PFSK-1 (cell line): Measurements from ENCODE around the gene DNPH1.

ENCODE experiments used
- FOXP2 ChIP-seq: optimal IDR thresholded peaks from 2 replicates; pipeline ENCODE3; 2011; ENCODE audit warnings: borderline replicate concordance, control low read depth, inconsistent platforms; ENCODE audit not compliant: insufficient read depth; ENCODE audit errors: extremely low read length, extremely low read depth
- POLR2AphosphoS5 ChIP-seq: IDR thresholded peaks from 2 replicates; pipeline ENCODE4 v1.6.1; 2012; ENCODE audit warnings: low read depth, mild to moderate bottlenecking, control low read depth, low read length, moderate library complexity
- SIN3A ChIP-seq: IDR thresholded peaks from 2 replicates; pipeline ENCODE4 v1.6.1; 2012; ENCODE audit warnings: mild to moderate bottlenecking, low read length, moderate library complexity, borderline replicate concordance; ENCODE audit not compliant: insufficient read depth
- TAF1 ChIP-seq: IDR thresholded peaks from 2 replicates; pipeline ENCODE4 v1.6.1; 2012; ENCODE audit warnings: low read length, control low read depth, borderline replicate concordance; ENCODE audit not compliant: insufficient read depth
- TF ChIP-seq, protein P1 (sequence below), 2 experiments: IDR thresholded peaks; 2 replicates each; pipeline versions ENCODE4 v1.6.1 to v1.8.0; 2011 to 2012; ENCODE audit warnings: low read depth in 2 of 2, low read length in 2 of 2, control low read depth in 1 of 2, inconsistent platforms in 1 of 2, mild to moderate bottlenecking in 1 of 2, moderate library complexity in 1 of 2; ENCODE audit not compliant: insufficient read depth in 1 of 2

The DNPH1 gene

DNA sequence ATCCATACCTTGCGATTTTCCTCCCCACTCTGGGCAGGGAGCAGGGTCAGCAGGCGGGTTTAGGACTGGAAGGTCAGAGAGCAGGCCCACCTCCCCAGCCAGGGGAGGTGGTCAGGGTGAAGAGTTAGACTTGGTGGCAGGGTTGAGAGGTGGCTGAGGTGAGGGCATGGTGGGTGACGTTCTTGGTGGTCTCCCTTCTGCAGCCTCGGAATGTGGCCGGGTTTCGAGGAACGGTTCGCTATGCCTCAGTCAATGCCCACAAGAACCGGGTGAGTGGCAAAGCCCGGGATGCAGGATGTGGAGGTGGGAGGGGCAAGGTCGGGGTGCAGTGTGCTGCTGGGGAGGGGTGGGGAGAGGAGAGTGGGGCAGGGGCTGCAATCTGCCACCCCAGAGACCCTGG, 25.6 kb upstream of the DNPH1 start:
- TF ChIP-seq TAF1, result no peak
- TF ChIP-seq, protein P1, sequence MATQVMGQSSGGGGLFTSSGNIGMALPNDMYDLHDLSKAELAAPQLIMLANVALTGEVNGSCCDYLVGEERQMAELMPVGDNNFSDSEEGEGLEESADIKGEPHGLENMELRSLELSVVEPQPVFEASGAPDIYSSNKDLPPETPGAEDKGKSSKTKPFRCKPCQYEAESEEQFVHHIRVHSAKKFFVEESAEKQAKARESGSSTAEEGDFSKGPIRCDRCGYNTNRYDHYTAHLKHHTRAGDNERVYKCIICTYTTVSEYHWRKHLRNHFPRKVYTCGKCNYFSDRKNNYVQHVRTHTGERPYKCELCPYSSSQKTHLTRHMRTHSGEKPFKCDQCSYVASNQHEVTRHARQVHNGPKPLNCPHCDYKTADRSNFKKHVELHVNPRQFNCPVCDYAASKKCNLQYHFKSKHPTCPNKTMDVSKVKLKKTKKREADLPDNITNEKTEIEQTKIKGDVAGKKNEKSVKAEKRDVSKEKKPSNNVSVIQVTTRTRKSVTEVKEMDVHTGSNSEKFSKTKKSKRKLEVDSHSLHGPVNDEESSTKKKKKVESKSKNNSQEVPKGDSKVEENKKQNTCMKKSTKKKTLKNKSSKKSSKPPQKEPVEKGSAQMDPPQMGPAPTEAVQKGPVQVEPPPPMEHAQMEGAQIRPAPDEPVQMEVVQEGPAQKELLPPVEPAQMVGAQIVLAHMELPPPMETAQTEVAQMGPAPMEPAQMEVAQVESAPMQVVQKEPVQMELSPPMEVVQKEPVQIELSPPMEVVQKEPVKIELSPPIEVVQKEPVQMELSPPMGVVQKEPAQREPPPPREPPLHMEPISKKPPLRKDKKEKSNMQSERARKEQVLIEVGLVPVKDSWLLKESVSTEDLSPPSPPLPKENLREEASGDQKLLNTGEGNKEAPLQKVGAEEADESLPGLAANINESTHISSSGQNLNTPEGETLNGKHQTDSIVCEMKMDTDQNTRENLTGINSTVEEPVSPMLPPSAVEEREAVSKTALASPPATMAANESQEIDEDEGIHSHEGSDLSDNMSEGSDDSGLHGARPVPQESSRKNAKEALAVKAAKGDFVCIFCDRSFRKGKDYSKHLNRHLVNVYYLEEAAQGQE (IDR thresholded peaks at IDR 0.05; ENCODE audit: insufficient read depth in 1 of 2, low read depth in 2 of 2, low read length in 2 of 2), result no peak
- TF ChIP-seq POLR2AphosphoS5, result no peak
- no peak for TF ChIP-seq FOXP2
- no peak for TF ChIP-seq SIN3A

DNA sequence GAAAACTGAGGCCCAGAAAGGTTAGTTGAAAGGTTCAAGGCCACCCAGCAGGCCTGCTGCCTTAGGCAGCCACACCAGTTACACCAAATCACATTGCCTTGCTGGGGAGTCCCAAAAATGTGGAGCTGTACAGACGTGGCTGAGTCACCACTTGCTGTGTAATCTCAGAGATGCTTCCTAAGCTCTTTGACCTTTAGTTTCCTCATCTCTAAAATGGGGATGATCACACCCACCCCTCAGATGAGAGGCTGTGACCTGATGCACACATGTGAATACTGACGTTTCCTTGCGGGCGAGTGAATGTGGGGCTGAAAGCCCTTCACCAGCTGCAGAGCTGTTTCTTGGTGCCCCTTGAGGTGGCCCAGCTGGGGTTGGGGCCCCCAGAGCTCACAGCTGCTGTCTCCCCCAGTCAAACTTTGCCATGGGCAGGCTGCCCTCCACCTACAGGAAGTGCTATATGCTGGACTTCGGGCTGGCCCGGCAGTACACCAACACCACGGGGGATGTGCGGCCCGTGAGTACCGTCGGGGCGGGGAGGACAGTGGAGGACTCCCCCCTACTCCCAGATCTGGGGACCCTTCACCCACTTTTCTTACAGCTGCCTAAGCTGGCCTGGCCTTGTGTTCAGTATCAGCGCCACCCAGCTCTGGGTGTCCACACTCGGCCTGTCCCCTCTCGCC, 25.0 kb upstream of the DNPH1 start:
- TF ChIP-seq TAF1, result no peak
- no peak for TF ChIP-seq POLR2AphosphoS5
- no peak for TF ChIP-seq SIN3A
- TF ChIP-seq, protein P1 (IDR thresholded peaks at IDR 0.05; ENCODE audit: insufficient read depth in 1 of 2, low read depth in 2 of 2, low read length in 2 of 2), result no peak
- no peak for TF ChIP-seq FOXP2

DNA sequence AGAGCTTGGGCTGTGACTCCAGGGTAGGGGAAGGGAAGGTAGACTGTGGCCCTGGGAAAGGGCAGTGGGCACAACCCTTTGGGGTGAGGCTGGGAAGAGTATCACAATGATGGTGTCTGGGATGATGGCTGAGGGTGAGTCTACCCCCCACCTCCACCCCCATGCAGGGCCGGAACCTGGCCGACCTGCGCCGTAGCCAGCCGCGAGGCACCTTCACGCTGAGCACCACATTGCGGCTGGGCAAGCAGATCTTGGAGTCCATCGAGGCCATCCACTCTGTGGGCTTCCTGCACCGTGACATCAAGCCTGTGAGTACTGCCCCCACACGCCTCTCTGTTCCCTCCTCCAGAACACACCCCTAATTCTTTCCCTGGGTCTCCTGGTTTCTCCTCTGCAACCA, 24.1 kb upstream of the DNPH1 start:
- TF ChIP-seq, protein P1 (IDR thresholded peaks at IDR 0.05; ENCODE audit: insufficient read depth in 1 of 2, low read depth in 2 of 2, low read length in 2 of 2), result no peak
- TF ChIP-seq SIN3A, result no peak
- TF ChIP-seq POLR2AphosphoS5, result no peak
- no peak for TF ChIP-seq TAF1
- TF ChIP-seq FOXP2, result no peak

DNA sequence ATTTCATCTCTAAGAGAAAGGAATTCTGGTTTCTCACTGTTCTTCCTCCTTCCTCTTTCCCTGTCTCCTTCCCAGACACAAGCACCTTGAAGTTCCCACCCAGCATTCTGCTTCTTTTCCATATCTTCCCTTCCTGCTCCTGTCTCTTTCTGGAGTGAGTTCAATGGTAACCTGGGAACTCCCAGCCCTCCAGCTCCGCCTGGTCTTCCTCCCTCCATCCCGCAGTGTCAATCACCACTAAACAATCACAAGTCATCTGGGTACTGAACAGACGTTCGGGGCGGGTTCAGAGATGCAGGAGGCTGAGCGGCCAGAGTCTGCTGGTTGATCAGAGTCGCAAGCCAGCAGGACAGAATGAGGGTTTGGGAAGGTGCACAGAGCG, 21.7 kb upstream of the DNPH1 start:
- TF ChIP-seq SIN3A, result no peak
- no peak for TF ChIP-seq POLR2AphosphoS5
- TF ChIP-seq, protein P1 (IDR thresholded peaks at IDR 0.05; ENCODE audit: insufficient read depth in 1 of 2, low read depth in 2 of 2, low read length in 2 of 2), result no peak
- TF ChIP-seq FOXP2, result no peak
- no peak for TF ChIP-seq TAF1

DNA sequence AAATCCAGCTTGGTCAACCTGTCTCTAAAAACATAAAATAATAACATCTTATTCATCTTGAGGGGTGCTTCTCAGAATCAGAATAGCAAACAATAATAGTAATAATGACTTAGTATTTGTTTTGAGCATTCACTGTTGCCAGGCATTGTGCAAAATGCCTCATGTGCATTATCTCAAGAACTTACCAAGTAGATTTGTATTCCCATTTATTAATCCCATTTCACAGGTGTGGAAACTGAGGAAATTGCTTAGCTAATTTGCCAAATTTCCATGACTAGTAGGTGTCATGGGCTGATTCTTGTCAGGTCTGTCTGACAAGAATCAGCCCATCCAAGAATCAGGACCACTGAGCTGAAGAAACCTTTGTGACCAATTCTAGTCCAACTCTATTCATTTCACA, 19.5 kb upstream of the DNPH1 start:
- TF ChIP-seq SIN3A (no peak), FOXP2 (no peak), POLR2AphosphoS5 (no peak), TAF1 (no peak)
- TF ChIP-seq, protein P1 (IDR thresholded peaks at IDR 0.05; ENCODE audit: insufficient read depth in 1 of 2, low read depth in 2 of 2, low read length in 2 of 2), result no peak
